ENCODE measurements around the gene SLC24A2.
"Not testable (repeated sequence)": the region's sequence is repeated elsewhere in the genome, so short reads cannot be mapped to it uniquely, and the experiment has no call there.

Gene SLC24A2

GRCh38 chr9:19788614-19789271 lies at the start of gene SLC24A2:
SLC24A2 (minus strand) TSS chr9:19789037.
- Histone ChIP-seq H3K9ac (ENCODE audit: low read length) (no peak within 1 kb of the TSS), H3K27me3 (ENCODE audit: control insufficient read depth, insufficient read depth, low read length) (peaks cover 17% of the 10 kb centered on the region), H3K4me3 (ENCODE audit: low read length) (no peak within 1 kb of the TSS), H3K9me3 (ENCODE audit: control insufficient read depth, low read length) (no peaks in the 10 kb centered on the region), H3K36me3 (ENCODE audit: control insufficient read depth, insufficient read depth, low read length) (no peaks in the 10 kb centered on the region), H3K4me1 (ENCODE audit: control insufficient read depth, insufficient read depth, low read length) (no peaks in the 10 kb centered on the region)

DNA sequence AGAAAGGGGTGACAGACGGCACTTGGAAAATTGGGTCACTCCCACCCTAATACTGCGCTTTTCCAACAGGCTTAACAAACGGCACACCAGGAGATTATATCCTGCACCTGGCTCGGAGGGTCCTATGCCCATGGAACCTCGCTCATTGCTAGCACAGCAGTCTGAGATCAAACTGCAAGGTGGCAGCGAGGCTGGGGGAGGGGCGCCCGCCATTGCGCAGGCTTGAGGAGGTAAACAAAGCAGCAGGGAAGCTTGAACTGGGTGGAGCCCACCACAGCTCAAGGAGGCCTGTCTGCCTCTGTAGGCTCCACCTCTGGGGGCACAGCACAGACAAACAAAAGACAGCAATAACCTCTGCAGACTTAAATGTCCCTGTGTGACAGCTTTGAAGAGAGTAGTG lies 44.5 kb upstream of the SLC24A2 start:
- not testable (repeated sequence) for H3K27me3 ChIP-seq (ENCODE audit: control insufficient read depth, insufficient read depth, low read length); H3K9ac ChIP-seq (ENCODE audit: low read length); H3K9me3 ChIP-seq (ENCODE audit: control insufficient read depth, low read length); H3K4me3 ChIP-seq (ENCODE audit: low read length); H3K36me3 ChIP-seq (ENCODE audit: control insufficient read depth, insufficient read depth, low read length); H3K4me1 ChIP-seq (ENCODE audit: control insufficient read depth, insufficient read depth, low read length)

DNA sequence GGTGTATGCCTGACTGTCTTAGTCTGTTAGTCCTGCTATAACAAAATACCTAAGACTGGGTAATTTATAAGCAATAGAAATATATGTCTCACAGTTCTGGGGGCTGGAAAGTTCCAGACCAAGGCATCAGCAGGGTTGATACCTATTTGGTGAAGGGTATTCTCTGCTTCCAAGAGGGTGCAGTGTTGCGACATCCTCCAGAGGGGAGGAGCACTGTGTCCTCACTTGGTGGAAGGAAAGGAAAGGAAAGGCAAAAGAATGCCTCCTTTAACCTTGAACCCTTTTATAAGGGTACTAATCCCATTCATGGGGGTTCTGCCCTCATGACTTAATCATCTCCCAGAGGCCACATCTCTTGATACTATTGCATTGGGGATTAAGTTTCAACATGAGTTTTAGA lies 42.0 kb upstream of the SLC24A2 start:
- Histone ChIP-seq H3K4me3 (ENCODE audit: low read length) (no peak overlapping the region), H3K36me3 (ENCODE audit: control insufficient read depth, insufficient read depth, low read length) (no peaks in the 10 kb centered on the region), H3K27me3 (ENCODE audit: control insufficient read depth, insufficient read depth, low read length) (no peaks in the 10 kb centered on the region), H3K9ac (ENCODE audit: low read length) (no peak overlapping the region), H3K9me3 (ENCODE audit: control insufficient read depth, low read length) (no peaks in the 10 kb centered on the region), H3K4me1 (ENCODE audit: control insufficient read depth, insufficient read depth, low read length) (no peaks in the 10 kb centered on the region)

DNA sequence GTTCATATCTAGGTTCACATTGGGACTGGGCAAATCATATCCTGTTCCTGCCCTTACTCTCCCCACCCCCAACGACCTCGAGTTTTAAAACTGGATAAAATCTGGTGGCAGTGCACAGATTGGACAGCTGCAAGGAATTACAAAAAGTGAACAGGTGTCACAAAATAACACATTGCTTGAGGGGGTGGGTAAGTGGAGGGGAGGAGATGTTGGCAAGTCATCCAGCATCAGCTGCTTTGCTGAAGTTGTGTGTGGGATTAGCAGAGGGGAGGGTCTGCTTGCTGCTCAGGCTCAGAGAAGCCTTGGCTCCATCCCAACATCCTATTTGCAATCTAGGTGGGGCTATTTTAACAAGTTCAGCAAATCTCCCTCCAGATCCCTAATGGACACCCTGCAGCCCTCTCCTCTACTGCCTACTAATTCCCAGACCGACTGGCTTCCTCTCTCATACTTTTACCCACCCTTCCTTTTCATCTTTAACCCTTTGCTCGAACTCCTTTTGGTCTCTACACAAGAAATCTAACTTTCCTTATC lies 39.8 kb upstream of the SLC24A2 start:
- H3K4me3 ChIP-seq (ENCODE audit: low read length), result no peak overlapping the region
- no peaks in the 10 kb centered on the region for H3K36me3 ChIP-seq (ENCODE audit: control insufficient read depth, insufficient read depth, low read length)
- H3K9me3 ChIP-seq (ENCODE audit: control insufficient read depth, low read length), result no peaks in the 10 kb centered on the region
- H3K4me1 ChIP-seq (ENCODE audit: control insufficient read depth, insufficient read depth, low read length), result no peaks in the 10 kb centered on the region
- H3K9ac ChIP-seq (ENCODE audit: low read length), result no peak overlapping the region
- H3K27me3 ChIP-seq (ENCODE audit: control insufficient read depth, insufficient read depth, low read length), result no peaks in the 10 kb centered on the region

- Histone ChIP-seq H3K9ac (ENCODE audit: low read length) (no peak overlapping the region), H3K27me3 (ENCODE audit: control insufficient read depth, insufficient read depth, low read length) (no peaks in the 10 kb centered on the region), H3K4me3 (ENCODE audit: low read length) (no peak overlapping the region), H3K36me3 (ENCODE audit: control insufficient read depth, insufficient read depth, low read length) (no peaks in the 10 kb centered on the region), H3K4me1 (ENCODE audit: control insufficient read depth, insufficient read depth, low read length) (no peaks in the 10 kb centered on the region), H3K9me3 (ENCODE audit: control insufficient read depth, low read length) (no peaks in the 10 kb centered on the region)
Measured at GRCh38 chr9:19816769-19817168, 27.9 kb upstream of the SLC24A2 start.

DNA sequence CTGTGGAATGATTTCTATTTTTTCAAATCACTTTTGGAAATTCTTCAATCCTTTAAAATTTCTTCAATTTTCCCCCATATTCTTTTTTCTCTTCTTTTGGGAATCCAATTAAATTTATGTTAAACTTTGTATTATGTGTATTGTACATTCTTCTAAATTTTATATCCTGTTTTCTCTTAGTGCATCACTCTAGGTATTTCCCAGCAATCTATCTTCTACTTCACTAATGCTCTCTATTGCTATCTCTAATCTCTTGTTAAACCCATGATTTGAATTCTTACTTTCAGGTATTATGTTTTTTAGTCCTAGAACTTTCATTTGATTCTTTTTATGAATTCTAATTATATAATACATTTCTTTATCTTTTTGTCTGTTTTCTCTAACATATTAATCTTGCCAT lies 23.4 kb upstream of the SLC24A2 start:
- no peaks in the 10 kb centered on the region for H3K27me3 ChIP-seq (ENCODE audit: control insufficient read depth, insufficient read depth, low read length)
- no peaks in the 10 kb centered on the region for H3K36me3 ChIP-seq (ENCODE audit: control insufficient read depth, insufficient read depth, low read length)
- H3K9ac ChIP-seq (ENCODE audit: low read length), result no peak overlapping the region
- no peak overlapping the region for H3K4me3 ChIP-seq (ENCODE audit: low read length)
- no peaks in the 10 kb centered on the region for H3K4me1 ChIP-seq (ENCODE audit: control insufficient read depth, insufficient read depth, low read length)
- H3K9me3 ChIP-seq (ENCODE audit: control insufficient read depth, low read length), result no peaks in the 10 kb centered on the region

DNA sequence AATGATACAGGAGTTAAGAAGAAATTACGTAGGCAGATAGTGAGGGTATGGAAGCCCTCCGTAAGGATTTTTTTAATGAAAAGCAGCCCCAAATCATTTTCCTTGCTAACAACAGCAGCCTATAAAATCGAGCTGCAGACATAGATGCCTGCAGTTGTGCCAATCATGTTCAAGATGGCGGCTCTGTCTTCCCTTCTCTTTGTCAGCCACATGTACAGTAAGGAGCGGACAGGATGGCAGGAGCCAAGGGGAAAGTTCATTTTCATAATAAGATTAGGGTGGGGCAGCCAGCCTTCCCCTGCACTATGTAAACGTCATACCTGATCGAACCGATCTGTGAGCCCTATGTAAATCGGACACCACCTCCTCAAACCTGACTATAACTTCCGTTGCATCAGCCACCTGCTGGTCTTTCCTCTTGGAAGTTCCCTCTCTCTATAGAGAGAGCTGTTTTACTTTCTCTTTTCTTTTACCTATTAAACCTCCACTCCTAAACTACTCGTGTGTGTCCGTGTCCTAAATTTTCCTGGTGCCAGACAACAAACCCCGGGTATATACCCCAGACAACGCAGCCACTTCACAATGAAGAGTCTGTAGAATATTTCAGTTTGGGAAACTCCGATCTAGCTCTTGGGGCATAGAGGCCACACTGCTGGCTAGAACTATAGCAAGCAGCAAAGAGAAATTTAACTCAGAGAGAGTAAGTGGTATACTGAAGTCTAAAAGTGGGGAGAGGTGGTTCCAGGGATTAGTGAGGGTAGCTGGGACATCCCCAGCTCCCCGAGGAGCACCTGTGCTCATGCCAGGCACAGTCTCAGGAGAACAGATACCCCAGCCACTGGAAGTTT lies 20.8 kb upstream of the SLC24A2 start:
- Histone ChIP-seq H3K36me3 (ENCODE audit: control insufficient read depth, insufficient read depth, low read length) (no peaks in the 10 kb centered on the region), H3K4me1 (ENCODE audit: control insufficient read depth, insufficient read depth, low read length) (no peaks in the 10 kb centered on the region), H3K27me3 (ENCODE audit: control insufficient read depth, insufficient read depth, low read length) (no peaks in the 10 kb centered on the region), H3K9me3 (ENCODE audit: control insufficient read depth, low read length) (no peaks in the 10 kb centered on the region), H3K9ac (ENCODE audit: low read length) (no peak overlapping the region), H3K4me3 (ENCODE audit: low read length) (no peak overlapping the region)

DNA sequence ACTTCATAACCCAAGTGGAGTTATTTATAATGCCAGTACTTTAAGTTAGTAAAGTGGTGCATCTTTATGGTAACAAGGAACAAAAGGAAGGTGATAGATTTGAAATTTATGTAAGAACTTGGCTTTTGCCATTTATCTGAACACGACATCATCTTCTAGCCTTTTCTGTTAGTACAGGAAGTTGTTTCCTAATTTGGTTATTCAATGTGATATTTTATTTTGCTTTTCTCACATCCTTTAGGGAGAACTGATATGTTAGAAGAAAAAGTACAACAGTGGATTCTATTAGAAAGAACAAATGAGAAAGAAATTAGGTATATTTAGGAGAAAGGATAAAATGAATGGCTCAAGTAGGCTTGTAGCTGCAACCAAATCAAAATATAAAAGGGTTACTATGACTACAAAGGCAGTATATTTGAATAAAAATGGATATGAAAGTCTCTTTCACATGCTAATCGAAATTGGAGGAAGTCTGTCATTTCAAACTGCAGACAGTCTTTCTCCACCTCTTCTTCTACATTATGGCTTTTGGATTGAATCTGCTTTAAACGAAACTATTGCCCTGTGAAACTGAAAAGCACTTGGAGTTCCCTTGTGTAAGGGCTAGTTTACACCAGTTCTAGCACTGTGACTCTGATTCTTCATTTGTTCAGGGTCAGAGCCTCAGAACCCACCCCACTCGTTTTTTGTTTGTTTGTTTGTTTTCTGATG lies 18.5 kb upstream of the SLC24A2 start:
- Histone ChIP-seq H3K36me3 (ENCODE audit: control insufficient read depth, insufficient read depth, low read length) (no peaks in the 10 kb centered on the region), H3K4me3 (ENCODE audit: low read length) (no peak overlapping the region), H3K9ac (ENCODE audit: low read length) (no peak overlapping the region), H3K9me3 (ENCODE audit: control insufficient read depth, low read length) (no peaks in the 10 kb centered on the region), H3K4me1 (ENCODE audit: control insufficient read depth, insufficient read depth, low read length) (no peaks in the 10 kb centered on the region), H3K27me3 (ENCODE audit: control insufficient read depth, insufficient read depth, low read length) (no peaks in the 10 kb centered on the region)

DNA sequence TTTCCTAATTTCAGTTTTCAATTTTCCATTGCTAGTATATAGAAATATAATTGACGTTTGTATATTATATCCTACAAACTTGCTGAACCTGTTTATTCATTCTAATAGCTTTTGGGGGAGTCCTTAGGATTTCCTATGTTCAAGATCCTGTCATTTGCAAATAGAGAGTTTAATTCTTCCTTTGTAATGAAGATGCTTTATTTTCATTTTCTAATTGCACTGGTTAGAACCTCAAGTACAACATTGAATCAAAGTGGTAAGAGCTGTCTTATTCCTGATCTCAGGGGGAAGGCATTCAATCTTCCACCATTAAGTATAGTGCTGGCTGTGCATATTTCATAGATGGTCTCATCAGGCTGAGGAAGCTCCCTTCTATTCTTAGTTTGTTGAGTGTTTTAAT lies 15.6 kb upstream of the SLC24A2 start:
- H3K36me3 ChIP-seq (ENCODE audit: control insufficient read depth, insufficient read depth, low read length), result no peaks in the 10 kb centered on the region
- H3K27me3 ChIP-seq (ENCODE audit: control insufficient read depth, insufficient read depth, low read length), result no peaks in the 10 kb centered on the region
- no peak overlapping the region for H3K4me3 ChIP-seq (ENCODE audit: low read length)
- no peaks in the 10 kb centered on the region for H3K4me1 ChIP-seq (ENCODE audit: control insufficient read depth, insufficient read depth, low read length)
- no peaks in the 10 kb centered on the region for H3K9me3 ChIP-seq (ENCODE audit: control insufficient read depth, low read length)
- no peak overlapping the region for H3K9ac ChIP-seq (ENCODE audit: low read length)

- no peaks in the 10 kb centered on the region for H3K36me3 ChIP-seq (ENCODE audit: control insufficient read depth, insufficient read depth, low read length)
- H3K4me3 ChIP-seq (ENCODE audit: low read length), result no peak overlapping the region
- H3K9ac ChIP-seq (ENCODE audit: low read length), result no peak overlapping the region
Measured at GRCh38 chr9:19800884-19801283, 12.0 kb upstream of the SLC24A2 start.

GRCh38 chr9:19799784-19800183 lies 10.9 kb upstream of the SLC24A2 start:
- Histone ChIP-seq H3K9me3 (ENCODE audit: control insufficient read depth, low read length) (no peaks in the 10 kb centered on the region), H3K36me3 (ENCODE audit: control insufficient read depth, insufficient read depth, low read length) (no peaks in the 10 kb centered on the region), H3K9ac (ENCODE audit: low read length) (no peak overlapping the region), H3K4me3 (ENCODE audit: low read length) (no peak overlapping the region), H3K27me3 (ENCODE audit: control insufficient read depth, insufficient read depth, low read length) (no peaks in the 10 kb centered on the region), H3K4me1 (ENCODE audit: control insufficient read depth, insufficient read depth, low read length) (no peaks in the 10 kb centered on the region)

More at GRCh38 chr9:19800884-19801283, 12.0 kb upstream of the SLC24A2 start:
- Histone ChIP-seq H3K4me1 (ENCODE audit: control insufficient read depth, insufficient read depth, low read length) (no peaks in the 10 kb centered on the region), H3K27me3 (ENCODE audit: control insufficient read depth, insufficient read depth, low read length) (no peaks in the 10 kb centered on the region), H3K9me3 (ENCODE audit: control insufficient read depth, low read length) (no peaks in the 10 kb centered on the region)

DNA sequence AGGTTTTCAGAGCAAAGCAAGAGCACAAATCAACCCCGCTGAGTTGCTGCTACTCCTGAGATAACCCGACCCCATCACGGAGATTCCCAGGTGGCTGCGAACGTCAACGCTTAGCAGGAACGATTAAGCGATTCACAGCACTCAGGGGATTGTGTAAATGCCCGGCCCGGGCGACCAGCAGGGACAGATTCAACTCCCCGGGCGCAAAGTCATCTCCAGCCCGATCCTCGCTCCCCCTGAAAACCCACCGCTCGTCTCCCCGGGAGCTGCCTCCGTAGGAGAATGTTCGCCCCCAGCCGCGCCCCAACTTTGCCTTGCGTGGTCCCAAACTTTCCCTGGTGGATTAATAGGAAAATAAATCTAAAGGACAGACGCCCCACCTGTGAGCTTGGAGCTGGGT lies 685 bp downstream of the SLC24A2 start:
- Histone ChIP-seq H3K36me3 (ENCODE audit: control insufficient read depth, insufficient read depth, low read length) (no peaks in the 10 kb centered on the region), H3K4me1 (ENCODE audit: control insufficient read depth, insufficient read depth, low read length) (no peaks in the 10 kb centered on the region), H3K4me3 (ENCODE audit: low read length) (no peak overlapping the region), H3K9me3 (ENCODE audit: control insufficient read depth, low read length) (no peaks in the 10 kb centered on the region), H3K27me3 (ENCODE audit: control insufficient read depth, insufficient read depth, low read length) (peaks cover 17% of the 10 kb centered on the region), H3K9ac (ENCODE audit: low read length) (no peak overlapping the region)
